Pons (tissue), 1 donor: ENCODE results near the gene TGFB2.

ENCODE experiments used
- DNase-seq: peaks from one replicate; pipeline ENCODE4 v3.0.0-alpha.2; 2016; ENCODE audit warnings: low spot score

The TGFB2 gene

DNA sequence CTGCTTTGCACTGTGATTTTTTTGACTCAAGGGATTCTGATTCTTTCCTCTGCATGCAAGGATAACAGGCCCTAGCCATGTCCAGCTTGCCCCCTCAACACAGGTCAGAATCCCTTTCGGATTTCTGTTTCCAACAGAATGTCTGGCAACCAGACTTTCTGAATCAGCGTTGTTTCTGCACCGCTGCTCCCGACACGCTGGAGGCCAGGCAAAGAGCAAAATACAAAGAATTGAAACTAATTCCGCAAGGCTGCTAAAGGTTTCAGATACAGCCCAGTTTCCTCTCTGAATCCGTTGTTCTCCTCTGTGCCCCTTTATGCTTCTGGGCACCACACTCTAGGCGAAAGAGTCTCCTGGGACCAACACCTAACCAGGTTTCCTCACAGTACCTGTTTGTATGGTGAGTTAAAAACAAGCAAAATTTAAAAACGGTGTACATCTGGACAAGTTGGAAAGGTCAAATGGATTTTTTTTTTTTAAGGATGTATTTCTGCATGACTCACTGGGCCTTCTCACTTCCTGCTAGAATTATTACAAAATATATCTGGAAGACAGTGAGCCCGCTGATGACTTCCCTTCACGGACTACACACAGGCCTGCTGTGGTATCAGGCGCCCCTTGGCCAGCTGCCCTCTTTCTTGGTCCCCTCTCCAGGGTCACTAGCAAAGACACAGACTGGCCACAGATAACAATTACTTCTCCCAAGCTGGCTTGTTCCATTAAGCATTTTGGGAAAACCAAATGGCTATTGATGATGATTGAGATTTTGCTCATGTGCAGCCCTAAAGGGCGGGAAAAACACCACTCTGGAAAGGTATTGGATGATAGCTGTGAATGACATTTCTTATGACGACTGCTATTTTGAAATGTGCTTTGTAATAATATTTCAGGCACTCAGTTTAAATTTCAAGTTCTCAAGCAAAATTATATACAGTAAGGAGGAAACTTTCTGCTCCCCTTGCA lies 118.3 kb downstream of the TGFB2 start:
- DNase-seq: peak; percentile 28

DNA sequence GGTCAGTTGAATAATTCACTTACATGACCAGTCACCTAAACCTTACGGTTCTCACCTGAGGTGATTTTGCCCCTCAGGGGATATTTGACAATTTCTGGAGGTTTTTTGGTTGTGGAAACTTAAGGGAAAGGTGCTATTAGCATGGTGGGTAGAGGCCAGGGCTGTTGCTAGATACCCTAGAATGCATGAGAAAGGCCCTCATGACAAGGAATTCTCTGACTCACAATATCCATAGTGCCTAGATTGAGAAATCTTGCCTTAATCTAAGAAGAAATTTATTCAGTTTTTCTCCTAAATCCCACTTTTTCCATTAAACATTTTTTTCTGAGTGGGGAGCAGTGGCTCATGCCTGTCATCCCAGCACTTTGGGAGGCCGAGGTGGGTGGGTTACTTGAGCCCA lies 119.7 kb downstream of the TGFB2 start:
- DNase-seq: no peak

DNA sequence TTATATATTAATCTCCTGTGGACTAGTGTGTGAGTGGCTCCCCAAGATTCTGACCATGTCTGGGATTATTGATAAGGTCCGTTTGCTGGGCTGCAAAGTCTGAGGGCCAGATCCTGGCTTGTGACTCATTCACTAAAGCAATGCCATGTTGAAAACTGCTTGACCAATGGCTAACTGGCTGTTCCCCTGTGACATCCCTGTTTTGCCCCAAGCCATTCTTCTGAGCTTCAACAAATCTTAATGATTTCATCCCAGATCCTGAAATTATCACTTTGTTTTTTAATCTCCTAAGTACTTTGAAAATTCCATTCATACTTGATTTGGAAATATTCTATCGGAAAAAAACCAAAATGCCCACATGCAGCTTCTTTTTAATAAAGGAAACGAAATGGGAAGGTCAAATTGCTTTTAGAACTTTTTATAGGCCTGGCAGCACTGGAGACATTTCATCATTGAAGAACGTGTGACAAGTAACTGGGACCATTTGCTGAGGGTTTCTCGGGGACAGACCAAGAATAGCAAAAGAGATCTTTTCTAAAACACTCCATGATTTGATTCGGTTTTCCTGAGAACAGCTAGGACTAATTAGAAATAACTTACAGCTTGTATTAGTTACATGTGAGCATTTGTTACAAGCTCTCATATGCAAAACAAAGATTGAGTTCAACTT lies 121.3 kb downstream of the TGFB2 start:
- DNase-seq: no peak

DNA sequence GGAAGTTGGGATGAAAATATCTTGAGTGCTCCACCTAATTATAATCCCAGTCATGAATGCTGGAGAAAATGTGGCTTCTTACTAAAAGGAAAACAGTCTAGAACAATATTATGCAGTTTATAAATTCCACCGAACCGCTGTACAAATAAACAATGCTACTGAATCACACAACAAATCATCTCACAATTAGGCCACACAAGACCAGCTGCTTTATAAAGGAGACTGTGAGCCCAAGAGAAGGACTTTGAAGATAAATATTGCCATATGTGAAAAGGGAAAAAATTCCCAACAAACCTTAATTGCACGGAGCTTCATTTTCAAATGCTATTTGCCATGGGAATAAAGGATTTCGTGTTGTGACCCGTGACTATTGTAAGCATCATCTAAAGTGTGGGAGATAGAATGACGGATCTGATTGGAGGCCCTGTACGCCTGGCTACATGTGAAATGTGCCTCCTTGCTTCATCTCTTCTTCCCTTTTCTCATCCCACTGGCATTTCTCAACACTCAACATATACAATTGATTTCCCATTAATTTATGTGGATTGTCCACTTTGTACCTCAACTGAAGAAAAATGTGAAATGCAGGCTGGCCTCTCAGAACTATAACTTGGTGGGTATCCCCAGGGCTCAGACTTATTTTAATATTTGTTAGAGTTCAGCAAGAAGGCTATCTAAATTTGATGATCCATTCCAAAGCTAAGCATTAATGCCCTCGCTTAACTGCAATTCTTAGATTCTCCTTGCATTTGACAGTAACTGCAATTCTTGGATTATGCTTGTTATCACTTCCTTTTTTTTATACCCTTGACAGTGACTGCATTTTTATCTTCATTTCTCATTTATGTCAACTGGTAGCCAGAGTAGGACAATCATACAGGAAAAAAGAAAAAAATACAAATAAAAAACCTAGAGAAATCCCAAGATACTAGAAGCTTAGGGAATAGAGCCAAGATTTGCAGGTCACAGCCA lies 122.3 kb downstream of the TGFB2 start:
- DNase-seq: peak; percentile 19

DNA sequence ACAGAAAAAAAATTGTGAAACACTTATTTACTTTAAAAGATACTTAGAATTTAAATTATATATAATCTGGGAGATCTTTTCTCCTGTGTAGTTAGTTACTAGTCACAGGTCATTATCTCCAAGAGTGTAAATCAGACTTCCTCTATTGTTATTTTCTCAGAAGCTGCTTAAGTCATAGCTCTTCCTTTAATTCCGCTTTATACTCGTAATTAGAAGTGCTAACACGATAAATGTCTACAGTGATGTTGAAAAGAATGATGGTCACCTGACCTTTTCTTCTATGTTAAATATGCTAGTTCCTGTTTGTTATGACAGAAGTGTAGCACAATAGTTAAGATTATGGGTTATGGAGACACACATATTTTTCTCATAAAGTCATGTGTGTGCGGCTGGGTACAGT lies 123.6 kb downstream of the TGFB2 start:
- DNase-seq: no peak

DNA sequence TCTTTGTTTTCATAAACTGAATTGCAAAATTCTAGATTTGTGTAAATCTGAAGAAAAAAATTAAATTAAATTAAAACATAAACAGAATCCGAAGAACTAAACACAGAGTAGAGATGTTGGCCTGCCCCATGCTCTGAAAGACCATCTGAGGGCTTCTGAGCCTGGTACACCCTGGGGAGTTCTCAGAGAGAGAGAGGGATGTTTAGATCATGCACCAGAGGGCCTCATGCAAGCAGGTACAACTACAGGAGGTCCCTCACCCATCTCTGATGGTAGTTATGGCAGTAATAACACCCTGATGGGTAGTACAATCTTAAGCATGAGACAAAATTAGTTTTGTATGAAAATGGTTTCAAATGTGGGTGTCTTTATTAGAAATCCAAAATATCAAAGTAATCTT lies 127.7 kb downstream of the TGFB2 start:
- no peak for DNase-seq

DNA sequence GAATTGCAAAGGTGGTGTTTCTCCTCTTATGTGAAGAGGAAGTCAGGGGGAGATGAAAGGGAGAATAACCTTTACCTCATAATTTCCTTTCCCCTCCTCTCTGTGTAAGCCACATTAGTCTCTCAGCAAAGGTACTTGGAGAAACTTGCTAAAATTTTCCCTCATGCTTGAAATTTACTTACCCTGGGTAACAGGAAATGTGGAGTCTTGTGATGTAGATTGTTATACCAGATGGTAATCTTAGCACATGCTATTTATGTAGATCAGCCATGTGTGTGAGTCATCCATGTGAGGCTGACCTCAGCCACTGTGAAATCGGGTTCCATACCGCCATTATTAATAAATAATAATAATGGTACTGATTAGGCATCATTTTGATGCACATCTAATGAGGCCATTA lies 128.4 kb downstream of the TGFB2 start:
- no peak for DNase-seq

DNA sequence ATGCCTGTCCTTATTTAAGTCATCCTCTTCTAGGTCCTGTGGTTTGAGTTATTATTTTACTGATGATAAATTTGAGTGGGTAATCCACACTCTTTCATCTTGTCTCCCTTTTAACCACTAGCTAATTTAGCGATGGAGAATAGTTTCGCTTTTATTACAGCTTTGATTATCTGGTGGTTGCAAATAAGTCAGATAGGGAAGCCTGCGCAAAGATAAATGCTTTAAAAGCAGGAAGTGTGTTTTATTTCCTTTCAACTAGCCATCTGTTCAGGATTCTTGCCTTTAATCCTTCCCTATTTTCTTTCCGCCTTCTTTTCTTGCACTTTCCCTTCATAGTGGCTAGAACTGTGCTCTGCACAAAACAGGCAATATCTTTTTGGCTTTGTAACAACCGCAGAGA lies 129.0 kb downstream of the TGFB2 start:
- DNase-seq: no peak

DNA sequence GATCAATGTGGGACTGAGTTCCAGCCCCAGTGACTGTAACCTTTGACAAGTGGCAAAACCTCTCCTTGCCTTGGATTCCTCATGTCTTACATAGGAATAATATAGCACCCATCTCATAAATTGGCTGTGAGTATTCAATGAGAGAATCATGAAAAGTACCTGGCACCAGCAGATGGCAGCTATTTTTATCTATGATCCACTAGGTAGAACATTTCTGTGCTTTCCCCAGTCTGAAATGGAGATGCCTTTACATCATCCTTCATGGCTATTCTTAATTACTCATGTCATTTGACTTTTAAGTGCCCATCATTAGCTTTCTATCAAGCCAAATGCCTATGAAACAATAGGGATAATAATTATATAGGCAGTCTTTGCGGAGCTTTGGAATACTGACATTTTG lies 130.1 kb downstream of the TGFB2 start:
- DNase-seq: no peak

DNA sequence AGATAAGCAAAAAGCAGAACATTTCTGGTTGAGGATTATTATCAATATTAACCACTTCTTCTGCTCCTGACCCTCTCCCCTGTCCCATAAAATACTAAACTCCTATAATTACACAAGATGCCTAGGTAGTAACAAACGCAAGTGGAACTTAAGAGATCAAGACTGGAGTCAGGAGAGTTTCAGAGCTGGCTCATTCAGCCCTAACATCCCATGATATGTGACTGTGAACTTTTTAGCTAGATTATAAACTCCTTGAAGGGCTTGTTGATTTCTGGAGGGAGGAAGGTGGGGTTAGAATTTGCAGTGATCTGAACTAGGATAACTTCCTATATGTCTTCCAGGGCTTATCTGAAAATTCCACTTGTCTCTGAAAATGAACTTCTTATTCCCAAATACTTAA lies 130.6 kb downstream of the TGFB2 start:
- DNase-seq: no peak

DNA sequence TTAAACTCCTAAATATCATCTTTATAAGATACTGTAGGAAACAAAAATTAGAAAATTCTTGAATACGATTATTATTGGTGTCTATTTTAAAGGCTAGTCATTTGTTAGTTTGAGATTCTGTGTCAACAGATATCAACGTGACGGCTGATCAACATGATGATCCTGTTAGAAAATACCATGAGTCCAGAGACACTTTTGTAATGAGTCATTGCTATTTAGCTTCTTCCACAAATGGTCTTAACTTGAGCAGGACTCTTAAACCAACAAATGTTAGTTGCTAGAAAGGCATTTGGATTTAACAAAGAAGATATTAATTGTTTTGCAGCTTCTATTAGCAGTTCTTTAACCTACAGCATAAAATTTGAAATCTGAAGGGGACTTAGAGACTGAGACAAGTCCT lies 131.2 kb downstream of the TGFB2 start:
- DNase-seq: no peak

DNA sequence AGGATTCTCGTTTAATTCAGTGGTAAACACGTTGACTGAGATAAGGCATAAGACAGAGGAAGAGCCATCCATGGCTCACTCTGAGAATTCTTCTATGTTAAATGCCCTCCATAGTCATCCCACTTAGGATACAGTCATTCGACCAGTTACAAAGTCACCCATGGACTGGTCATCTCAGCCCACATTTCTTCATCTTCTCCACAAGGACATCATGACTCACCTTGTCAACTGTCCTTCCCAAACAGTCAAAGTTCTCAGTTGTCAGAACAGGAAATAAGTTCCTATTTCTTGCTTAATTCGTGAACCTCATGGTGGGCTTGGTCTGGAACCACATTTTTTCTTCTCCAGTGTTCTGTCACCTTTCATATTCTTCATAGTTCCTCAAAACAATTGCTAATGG lies 133.2 kb downstream of the TGFB2 start:
- no peak for DNase-seq

DNA sequence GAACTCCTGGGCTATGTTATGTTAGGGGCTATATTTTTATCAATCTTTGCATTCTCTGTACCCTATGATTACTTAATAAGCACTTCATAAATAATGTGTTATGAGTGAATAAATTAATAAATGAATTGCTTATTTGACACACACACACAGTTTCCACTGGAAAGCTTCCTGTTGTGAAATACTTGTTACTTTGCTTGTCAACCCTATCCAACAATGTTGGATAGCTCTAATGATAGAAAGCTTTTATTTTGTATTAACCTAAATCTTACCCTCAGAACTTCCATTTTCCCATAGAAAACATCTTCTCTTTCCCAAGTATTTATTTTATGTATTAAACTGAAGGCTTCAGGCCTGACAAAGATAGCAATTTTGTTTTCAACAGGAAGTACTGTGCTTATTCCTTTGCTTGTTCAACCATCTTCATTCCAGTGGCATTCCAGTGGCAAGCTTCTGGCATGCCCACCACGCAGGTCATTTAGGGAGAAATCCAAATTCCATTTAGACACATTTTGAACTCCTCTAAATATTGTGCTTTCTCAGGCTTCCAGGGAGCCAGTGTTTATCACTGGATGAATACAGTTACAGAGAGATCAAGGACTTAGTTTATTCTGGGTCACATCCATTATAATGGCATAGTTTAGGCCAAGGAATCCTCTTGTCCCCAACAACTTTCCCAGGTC lies 134.4 kb downstream of the TGFB2 start:
- DNase-seq: no peak

DNA sequence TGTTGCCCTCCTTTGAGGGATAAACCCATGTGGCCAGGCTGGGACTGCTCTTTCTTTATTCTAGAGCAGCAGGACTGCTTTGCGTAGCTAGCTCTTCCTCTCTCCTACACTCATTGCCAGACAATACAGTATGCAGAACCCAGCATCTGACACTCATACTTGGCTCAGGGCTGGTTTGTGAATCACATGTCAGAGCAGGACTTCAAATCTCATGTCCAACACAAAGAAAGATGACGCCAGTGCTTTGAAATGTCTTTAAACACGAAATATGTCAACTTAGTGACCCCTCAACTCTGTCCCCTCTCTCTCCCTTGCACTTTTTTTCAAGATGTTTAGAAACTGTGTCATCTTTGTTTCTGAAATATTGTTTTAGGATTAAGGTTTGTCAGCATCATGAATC lies 135.0 kb downstream of the TGFB2 start:
- DNase-seq: no peak

DNA sequence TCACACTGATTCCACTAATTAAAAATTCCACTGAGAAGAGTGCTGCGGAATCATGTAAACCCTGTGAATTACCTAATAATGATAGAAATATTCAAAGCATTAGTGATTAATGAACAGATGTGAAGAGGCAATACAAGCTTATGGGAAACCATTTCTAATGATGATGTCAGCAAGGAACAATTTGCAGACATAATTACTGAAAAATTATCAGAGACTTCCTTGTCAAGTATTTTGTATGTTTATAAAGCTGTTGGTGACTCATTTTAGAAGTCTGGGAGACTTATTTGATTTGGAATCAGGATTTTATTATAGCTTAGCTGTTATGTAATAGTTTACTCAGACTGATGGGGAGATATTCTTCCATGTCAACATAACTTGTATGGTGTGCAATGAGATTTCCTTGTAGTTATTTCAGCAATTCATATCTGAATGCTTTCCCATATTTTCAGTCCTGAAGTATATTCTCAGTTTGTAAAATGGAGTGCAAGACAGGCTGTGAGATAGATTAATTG lies 135.5 kb downstream of the TGFB2 start:
- no peak for DNase-seq

DNA sequence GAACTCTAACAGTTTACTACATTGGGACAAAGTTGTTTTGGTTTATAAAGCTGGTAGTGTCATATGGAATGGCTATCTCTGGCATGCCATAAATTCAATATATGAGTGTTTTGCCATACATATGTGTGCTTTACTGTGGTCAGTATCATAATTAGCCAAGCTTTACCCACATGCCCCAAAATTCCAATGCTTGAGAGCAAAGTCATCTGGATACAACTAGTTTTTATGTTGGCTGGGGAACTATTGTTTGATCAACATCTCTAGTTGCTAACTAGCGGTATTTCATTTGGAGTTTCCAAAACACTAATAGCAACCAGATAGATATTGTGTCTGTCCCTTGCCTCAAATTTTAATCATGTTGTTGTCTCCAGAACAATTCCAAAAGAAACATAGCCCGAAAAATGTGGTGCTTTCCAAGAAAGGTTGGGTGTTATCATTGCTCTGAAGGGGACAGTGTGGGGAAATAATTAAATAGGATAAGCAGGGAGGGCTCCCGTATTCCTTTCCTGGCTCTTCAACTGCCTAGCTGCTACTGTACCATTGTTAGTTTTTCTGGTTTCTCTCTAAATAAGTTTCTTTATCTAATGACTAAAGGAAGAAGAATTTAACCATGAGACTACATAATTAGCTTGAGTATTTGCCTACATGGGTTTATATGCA lies 136.1 kb downstream of the TGFB2 start:
- no peak for DNase-seq

DNA sequence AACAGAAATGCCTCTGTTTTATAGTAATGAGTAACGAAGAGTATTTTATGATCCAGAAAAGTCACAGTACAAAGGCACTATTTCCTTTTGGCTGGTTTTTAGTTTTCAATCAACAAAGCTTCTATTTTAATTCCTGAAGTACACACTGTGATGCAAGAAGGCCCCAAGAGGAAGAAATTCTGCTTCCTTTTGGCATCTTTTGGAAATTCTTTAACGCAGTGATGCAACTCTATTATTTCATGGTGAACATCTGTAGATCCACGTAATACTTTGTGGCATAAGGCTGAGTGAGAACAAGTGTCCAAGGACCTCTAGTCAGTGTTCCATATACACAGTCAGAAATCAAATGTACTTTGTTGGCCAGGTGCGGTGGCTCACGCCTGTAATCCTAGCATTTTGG lies 137.5 kb downstream of the TGFB2 start:
- DNase-seq: no peak

DNA sequence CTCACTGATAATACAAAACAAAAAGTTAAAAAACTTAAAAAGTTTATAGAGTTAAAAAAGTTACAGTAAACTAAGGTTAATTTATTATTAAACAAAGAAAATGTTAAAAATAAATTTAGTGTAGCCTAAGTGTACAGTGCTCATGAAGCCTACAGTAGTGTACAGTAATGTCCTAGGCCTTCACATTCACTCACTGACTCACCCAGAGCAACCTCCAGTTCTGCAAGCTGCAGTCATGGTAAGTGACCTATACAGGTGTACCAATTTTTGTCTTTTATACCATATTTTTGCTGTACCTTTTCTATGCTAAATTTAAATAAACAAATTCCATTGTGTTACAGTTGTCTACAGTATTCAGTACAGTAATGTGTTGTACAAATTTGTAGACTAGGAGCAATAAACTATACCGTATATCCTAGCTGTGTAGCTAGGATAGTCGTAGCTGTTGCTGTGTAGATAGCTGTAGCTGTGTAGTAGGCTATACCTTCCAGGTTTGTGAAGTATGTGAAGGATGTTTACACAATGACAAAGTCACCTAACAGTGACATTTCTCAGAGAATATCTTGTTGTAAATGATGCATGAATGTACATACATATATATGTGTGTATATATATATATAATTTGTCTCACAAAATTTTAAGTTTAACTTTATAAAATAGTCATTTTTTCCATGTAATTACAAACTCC lies 140.2 kb downstream of the TGFB2 start:
- DNase-seq: no peak

DNA sequence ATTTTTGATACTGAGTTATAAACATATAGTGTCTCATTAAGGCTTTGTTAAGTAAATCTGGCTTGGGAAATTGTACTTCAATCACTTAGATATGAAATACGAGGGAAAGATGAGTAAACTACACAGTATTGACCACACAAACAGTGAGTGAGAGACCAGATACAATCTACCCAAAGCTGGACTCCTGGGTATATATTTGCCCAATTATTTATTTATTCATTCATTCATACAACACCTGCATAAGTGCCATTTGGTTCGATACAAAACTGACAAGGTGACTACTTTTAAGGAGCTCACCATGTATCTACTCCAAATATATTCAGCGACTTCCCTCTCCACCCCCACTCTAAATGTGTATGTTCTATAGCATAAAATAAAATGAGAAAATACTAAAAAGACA lies 143.4 kb downstream of the TGFB2 start:
- DNase-seq: no peak

DNA sequence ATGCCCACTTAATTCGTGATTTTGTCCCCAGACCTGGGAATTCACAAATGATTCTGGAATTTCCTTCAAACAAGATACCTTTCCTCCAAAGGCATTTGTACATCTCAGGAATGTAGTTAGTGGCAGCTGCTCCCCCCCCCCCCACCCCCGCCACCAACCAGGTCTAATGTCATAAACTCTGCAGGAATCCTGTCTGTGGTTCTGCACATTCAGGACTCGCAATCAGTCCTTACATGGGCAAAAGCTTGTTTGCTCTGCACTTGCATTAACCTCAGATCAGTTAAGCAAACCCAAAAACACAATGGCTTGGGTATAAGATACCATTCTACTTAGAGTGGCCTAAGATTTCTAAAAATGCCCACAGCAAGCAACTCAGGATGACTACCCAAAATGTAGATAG lies 143.8 kb downstream of the TGFB2 start:
- DNase-seq: no peak
